Activated CD8-positive, alpha-beta memory T cell treated with anti-CD3 and anti-CD28 coated beads for 1 hour (primary cell): ENCODE measurements around the gene MORN5.

Experiments used
- DNase-seq, 2 donors: peaks; one replicate each; pipeline ENCODE4 v3.0.0-alpha.2; 2020; ENCODE audit warnings: low read depth in 1 of 2; ENCODE audit errors: extremely low read depth in 1 of 2

Gene MORN5

GRCh38 chr9:122214507-122214906, 54.8 kb downstream of the MORN5 start:
- DNase-seq: no peak

GRCh38 chr9:122215663-122216062, 56.0 kb downstream of the MORN5 start:
- DNase-seq: no peak

GRCh38 chr9:122216138-122216797, 56.6 kb downstream of the MORN5 start:
- no peak for DNase-seq

GRCh38 chr9:122216798-122217418, 57.2 kb downstream of the MORN5 start:
- no peak for DNase-seq

- DNase-seq: no peak
Measured at GRCh38 chr9:122217640-122218039, 57.9 kb downstream of the MORN5 start.

- DNase-seq: no peak
Measured at GRCh38 chr9:122218071-122218934, 58.6 kb downstream of the MORN5 start.

GRCh38 chr9:122218935-122219855, 59.5 kb downstream of the MORN5 start:
- no peak for DNase-seq

GRCh38 chr9:122219856-122220672, 60.4 kb downstream of the MORN5 start:
- DNase-seq: no peak

GRCh38 chr9:122220673-122221182, 61.0 kb downstream of the MORN5 start:
- DNase-seq: no peak

- no peak for DNase-seq
Measured at GRCh38 chr9:122221183-122221811, 61.6 kb downstream of the MORN5 start.

GRCh38 chr9:122222791-122223190, 63.1 kb downstream of the MORN5 start:
- no peak for DNase-seq

- DNase-seq: no peak
Measured at GRCh38 chr9:122223435-122223834, 63.7 kb downstream of the MORN5 start.

- no peak for DNase-seq
Measured at GRCh38 chr9:122225312-122226141, 65.8 kb downstream of the MORN5 start.

GRCh38 chr9:122226142-122226757, 66.5 kb downstream of the MORN5 start:
- no peak for DNase-seq

- no peak for DNase-seq
Measured at GRCh38 chr9:122226758-122227574, 67.3 kb downstream of the MORN5 start.

- DNase-seq: no peak
Measured at GRCh38 chr9:122227575-122227900, 67.8 kb downstream of the MORN5 start.

- DNase-seq: no peak
Measured at GRCh38 chr9:122228191-122228567, 68.5 kb downstream of the MORN5 start.
